Activated CD8-positive, alpha-beta T cell treated with anti-CD3 and anti-CD28 coated beads, Interleukin-2, amount 10 ng/mL, durations not matched to agents 7 days and 5 days (primary cell): ENCODE data around the gene GPRC5D. TPM values are rescaled to one million over a fixed set of nuclear protein-coding genes. Genes with fewer than 3 reads are reported as not detected.

ENCODE experiments used
- ATAC-seq: fragments of 150-1000 bp; cut with Tn5 transposase; one replicate; pipeline ENCODE4 v1.10.0; 2021; ENCODE audit warnings: moderate library complexity
- CTCF ChIA-PET: fragments of 350-600 bp; sonication (Branson Sonifier 250); formaldehyde crosslinking; loops from one replicate; lab custom pipeline; 2021; ENCODE audit warnings: antibody characterized with exemption; lab: Charles Lee
- POLR2A ChIA-PET: fragments of 350-600 bp; sonication (Branson Sonifier 250); formaldehyde crosslinking; loops from one replicate; lab custom pipeline; 2021; ENCODE audit warnings: antibody characterized with exemption; lab: Charles Lee
- DNase-seq: peaks from one replicate; pipeline ENCODE4 v3.0.0-alpha.2; 2020
- H3K27ac Mint-ChIP-seq: one replicate; pipeline ENCODE4 v1.8.0; 2021; ENCODE audit warnings: mild to moderate bottlenecking, mixed read lengths
- H3K27me3 Mint-ChIP-seq: one replicate; pipeline ENCODE4 v1.8.0; 2021; ENCODE audit warnings: low read depth, mixed read lengths
- H3K36me3 Mint-ChIP-seq: one replicate; pipeline ENCODE4 v1.8.0; 2021; ENCODE audit warnings: low read depth, mixed read lengths
- H3K4me1 Mint-ChIP-seq: one replicate; pipeline ENCODE4 v1.8.0; 2021; ENCODE audit warnings: low read depth, mixed read lengths
- H3K4me3 Mint-ChIP-seq: one replicate; pipeline ENCODE4 v1.8.0; 2021; ENCODE audit warnings: mild to moderate bottlenecking, mixed read lengths
- H3K9me3 Mint-ChIP-seq: one replicate; pipeline ENCODE4 v1.8.0; 2022; ENCODE audit warnings: mixed read lengths; ENCODE audit not compliant: insufficient read depth
- total RNA-seq, 2 experiments: library from RNA; stranded (reverse); gene quantifications; one replicate each; pipeline ENCODE4 v1.2.3, GENCODE V29; 2021

The GPRC5D gene
- total RNA-seq, 2 experiments from 2014 or later: not detected

DNA sequence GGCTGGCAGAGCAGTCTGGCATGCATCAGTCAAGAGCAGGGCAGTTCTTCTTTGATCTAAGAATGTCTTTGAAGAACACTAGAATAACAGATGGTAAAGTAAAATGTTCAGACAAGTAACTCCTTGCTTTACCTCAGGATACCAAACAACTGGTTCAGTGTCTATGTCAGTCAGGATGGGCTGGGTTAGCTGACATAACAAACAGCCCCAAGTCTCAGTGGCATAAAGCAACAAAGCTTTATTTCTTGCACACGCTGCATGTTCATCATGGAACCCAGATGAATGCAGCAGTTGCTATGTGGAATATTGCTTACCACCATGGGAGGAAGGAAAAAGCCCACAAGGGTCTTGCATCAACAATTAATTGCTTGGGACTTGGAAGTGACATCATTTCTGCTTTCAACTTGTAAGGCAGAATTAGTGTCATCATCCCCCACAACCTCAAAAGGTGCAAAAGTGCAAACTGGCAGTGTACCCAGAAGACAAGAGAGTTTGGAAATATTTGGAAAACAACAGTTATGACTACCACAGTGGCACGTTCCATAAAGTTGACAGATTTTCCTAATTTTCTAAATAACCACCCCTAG is 21.2 kb downstream of the GPRC5D start:
- peaks cover 10% of the 10 kb centered on the region for H3K27me3 Mint-ChIP-seq
- DNase-seq: no peak
- H3K4me1 Mint-ChIP-seq: no peaks in the 10 kb centered on the region
- ChIA-PET CTCF (no interaction called here), POLR2A (no interaction called here)
- no peak overlapping the region for H3K4me3 Mint-ChIP-seq
- H3K36me3 Mint-ChIP-seq: no peaks in the 10 kb centered on the region
- no peak overlapping the region for H3K27ac Mint-ChIP-seq
- no peaks in the 10 kb centered on the region for H3K9me3 Mint-ChIP-seq
- ATAC-seq: no peak

DNA sequence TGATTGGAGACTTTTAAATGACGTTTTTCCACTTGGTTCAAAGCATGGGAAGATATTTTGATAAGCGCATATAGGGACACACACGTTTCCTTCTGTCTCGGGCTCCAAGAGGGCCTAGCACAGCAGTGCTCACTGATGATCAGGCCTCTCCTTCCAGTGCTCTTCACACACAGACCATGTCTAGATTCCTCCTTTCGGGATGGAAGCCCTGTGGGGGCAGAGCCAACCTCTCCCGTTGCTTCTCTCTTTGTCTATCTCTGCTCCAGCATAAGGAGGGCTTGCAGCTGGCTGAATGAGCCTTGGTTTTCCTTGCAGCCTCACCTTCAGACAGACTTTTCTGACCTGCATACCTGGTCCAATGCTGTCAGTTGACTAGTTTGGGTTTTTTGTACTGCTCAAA is 22.3 kb downstream of the GPRC5D start:
- DNase-seq (no peak), ATAC-seq (no peak)
- H3K27ac Mint-ChIP-seq: no peak overlapping the region
- H3K9me3 Mint-ChIP-seq: no peaks in the 10 kb centered on the region
- ChIA-PET POLR2A (interaction anchor here (0.6 kb wide), 1 partner anchor 584 kb away, joined by 3 read pairs; no protein-coding TSS in a partner anchor), CTCF (interaction anchor here (1.3 kb wide), 1 partner anchor 13 kb away, joined by 3 read pairs; no protein-coding TSS in a partner anchor)
- no peak overlapping the region for H3K4me3 Mint-ChIP-seq
- H3K4me1 Mint-ChIP-seq: no peaks in the 10 kb centered on the region
- H3K36me3 Mint-ChIP-seq: no peaks in the 10 kb centered on the region
- peaks cover 10% of the 10 kb centered on the region for H3K27me3 Mint-ChIP-seq

DNA sequence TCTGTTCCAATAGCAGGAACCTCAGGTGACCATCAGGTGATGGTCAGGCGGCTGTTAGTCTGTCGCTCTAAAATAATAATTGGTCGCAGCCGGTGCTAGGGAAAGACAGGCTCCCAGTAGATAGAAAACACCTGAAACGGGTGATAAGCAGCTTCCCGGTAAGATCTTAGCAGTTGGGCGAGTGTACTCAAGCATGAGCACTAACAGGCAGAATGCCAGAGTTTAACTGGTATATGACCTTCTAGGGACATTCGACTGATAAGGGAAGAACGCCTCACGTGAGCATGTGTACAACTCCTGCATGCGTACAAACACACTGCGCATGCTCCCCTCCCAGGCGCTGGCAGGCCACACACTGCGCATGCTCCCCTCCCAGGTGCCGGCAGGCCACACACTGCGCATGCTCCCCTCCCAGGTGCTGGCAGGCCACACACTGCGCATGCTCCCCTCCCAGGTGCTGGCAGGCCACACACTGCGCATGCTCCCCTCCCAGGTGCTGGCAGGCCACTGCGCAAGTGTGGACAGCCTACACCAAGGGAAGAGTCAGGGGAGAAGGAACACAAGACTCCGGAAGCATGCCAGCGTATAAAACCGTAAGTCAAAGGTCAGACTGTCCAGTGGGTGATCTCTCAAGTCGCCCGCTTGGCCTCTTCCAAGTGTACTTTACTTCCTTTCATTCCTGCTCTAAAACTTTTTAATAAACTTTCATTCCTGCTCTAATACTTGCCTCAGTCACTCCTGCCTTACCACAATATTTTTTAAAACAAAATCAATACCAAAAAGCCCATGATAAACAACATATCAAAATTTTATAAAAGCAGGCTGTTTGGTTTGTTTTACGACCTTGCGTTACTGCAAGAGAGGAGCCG is 24.5 kb downstream of the GPRC5D start:
- Mint-ChIP-seq H3K36me3 (no peaks in the 10 kb centered on the region), H3K9me3 (no peaks in the 10 kb centered on the region), H3K27me3 (peaks cover 3% of the 10 kb centered on the region), H3K27ac (no peak overlapping the region), H3K4me1 (no peaks in the 10 kb centered on the region), H3K4me3 (peak overlapping the region; percentile 18)
- ATAC-seq: no peak
- ChIA-PET CTCF (no interaction called here), POLR2A (no interaction called here)
- no peak for DNase-seq

DNA sequence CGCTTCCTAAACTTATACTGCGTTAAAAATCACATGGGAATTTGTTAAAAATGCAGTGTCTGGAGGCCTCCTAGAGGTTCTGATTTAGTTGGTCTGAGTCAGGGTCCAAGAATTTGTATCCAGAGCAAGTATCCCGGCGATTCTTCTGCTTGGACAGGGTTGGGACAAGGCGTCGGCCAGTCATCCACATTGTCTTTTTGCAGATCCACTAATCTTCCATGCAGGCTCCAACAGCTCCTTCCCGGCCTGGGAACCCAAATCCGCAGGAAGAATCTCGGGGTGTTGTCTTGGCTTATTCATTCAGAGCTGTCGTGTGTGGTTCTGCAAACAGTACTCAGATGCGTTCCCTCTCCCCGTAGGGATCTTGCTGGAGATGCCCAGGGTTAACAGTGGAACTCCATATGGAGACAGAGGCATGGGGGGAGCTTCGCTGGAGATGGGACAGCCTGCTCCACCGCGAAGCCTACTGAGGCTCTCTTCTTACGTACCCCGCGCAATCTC is 25.3 kb downstream of the GPRC5D start:
- ATAC-seq (no peak), DNase-seq (no peak)
- Mint-ChIP-seq H3K4me1 (no peaks in the 10 kb centered on the region), H3K27me3 (peaks cover 3% of the 10 kb centered on the region), H3K4me3 (no peak overlapping the region), H3K9me3 (no peaks in the 10 kb centered on the region), H3K27ac (no peak overlapping the region), H3K36me3 (no peaks in the 10 kb centered on the region)
- POLR2A ChIA-PET: no interaction called here
- CTCF ChIA-PET: no interaction called here

DNA sequence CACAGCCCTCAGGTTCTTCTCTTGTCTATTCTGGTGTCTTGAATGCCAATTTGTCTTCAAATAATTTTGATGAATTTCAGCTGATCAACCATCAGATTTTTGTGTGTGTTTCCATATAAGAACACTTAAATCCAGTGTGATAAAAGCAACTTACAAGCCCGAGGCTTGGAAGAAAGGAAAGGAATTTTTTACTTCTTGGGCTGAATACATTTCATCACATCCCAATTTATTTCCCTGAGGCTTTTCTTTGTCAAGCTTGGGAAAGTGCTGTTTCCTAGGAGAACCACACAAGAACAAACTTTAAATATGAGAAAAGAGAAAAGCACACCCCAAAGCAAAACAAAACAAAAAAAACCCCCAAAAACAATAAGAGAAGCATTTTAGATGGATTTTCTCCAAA is 26.6 kb downstream of the GPRC5D start:
- Mint-ChIP-seq H3K4me1 (no peaks in the 10 kb centered on the region), H3K9me3 (no peaks in the 10 kb centered on the region), H3K27me3 (peaks cover 3% of the 10 kb centered on the region), H3K4me3 (no peak overlapping the region), H3K36me3 (no peaks in the 10 kb centered on the region), H3K27ac (no peak overlapping the region)
- ATAC-seq (no peak), DNase-seq (no peak)
- POLR2A ChIA-PET: no interaction called here
- CTCF ChIA-PET: no interaction called here

DNA sequence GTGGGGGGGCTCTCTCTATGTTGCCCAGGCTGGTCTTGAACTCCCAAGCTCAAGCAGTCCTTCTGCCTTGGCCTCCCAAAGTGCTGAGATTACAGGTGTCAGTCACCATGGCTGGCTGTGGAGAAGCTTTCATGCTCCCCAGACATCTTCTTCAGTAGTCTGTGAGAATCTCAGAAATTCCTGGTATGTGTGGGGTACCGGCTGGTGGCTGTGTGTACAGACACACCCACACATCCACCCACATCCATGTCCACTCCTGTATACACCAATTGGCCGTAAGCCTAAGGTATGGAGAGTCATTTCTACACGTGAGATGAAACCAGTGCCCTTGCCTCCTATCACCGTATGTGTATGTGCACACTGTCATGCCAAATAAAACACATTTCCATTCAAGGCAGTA is 27.8 kb downstream of the GPRC5D start:
- POLR2A ChIA-PET: no interaction called here
- Mint-ChIP-seq H3K27me3 (peaks cover 3% of the 10 kb centered on the region), H3K36me3 (no peaks in the 10 kb centered on the region), H3K4me1 (no peaks in the 10 kb centered on the region), H3K27ac (no peak overlapping the region), H3K4me3 (no peak overlapping the region), H3K9me3 (no peaks in the 10 kb centered on the region)
- ATAC-seq (no peak), DNase-seq (no peak)
- CTCF ChIA-PET: no interaction called here

DNA sequence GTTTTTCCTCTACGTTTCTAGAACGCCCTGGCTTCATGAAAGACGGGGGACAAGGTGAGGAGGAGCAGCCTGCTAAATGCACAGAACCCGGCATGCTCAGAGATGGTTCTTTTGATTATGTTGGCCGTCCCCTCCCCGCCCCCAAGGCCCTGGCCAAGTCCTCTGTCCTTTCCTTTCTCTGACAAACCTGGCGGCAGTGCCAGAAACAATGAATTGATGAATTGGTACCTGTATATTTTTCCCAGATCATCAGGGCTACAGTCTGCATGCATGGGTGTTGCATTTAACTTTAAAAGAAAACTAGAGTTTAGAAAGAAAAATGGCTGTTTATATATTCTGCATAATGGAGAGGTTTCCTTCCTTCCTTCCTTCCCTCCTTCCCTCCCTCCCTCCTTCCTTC is 29.0 kb downstream of the GPRC5D start:
- ChIA-PET CTCF (no interaction called here), POLR2A (no interaction called here)
- Mint-ChIP-seq H3K9me3 (no peaks in the 10 kb centered on the region), H3K27me3 (peaks cover 5% of the 10 kb centered on the region), H3K4me1 (no peaks in the 10 kb centered on the region), H3K4me3 (no peak overlapping the region), H3K36me3 (no peaks in the 10 kb centered on the region), H3K27ac (no peak overlapping the region)
- DNase-seq (no peak), ATAC-seq (no peak)

DNA sequence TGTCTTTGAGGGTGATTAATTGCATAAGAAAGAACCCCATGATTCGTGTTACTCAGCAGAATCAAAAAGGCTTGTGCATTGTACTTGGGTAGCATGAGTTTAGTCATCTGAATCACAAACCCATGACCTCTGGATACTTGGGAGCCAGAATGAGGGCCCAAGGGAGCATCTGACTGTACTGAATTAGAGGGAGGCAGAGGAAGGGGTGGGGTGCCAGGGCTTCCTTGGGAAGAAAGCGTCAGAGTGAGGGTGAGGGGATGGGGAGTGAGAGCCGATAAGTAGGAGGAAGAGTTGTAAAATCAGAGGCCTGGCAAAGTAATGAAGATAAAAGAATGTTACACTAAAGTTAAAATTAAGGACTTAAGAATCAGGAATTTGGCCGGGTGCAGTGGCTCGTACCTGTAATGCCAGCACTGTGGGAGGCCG is 29.8 kb downstream of the GPRC5D start:
- Mint-ChIP-seq H3K4me1 (no peaks in the 10 kb centered on the region), H3K4me3 (no peak overlapping the region), H3K36me3 (no peaks in the 10 kb centered on the region), H3K27ac (no peak overlapping the region), H3K9me3 (no peaks in the 10 kb centered on the region), H3K27me3 (peaks cover 8% of the 10 kb centered on the region)
- no peak for ATAC-seq
- no peak for DNase-seq
- ChIA-PET CTCF (no interaction called here), POLR2A (no interaction called here)

DNA sequence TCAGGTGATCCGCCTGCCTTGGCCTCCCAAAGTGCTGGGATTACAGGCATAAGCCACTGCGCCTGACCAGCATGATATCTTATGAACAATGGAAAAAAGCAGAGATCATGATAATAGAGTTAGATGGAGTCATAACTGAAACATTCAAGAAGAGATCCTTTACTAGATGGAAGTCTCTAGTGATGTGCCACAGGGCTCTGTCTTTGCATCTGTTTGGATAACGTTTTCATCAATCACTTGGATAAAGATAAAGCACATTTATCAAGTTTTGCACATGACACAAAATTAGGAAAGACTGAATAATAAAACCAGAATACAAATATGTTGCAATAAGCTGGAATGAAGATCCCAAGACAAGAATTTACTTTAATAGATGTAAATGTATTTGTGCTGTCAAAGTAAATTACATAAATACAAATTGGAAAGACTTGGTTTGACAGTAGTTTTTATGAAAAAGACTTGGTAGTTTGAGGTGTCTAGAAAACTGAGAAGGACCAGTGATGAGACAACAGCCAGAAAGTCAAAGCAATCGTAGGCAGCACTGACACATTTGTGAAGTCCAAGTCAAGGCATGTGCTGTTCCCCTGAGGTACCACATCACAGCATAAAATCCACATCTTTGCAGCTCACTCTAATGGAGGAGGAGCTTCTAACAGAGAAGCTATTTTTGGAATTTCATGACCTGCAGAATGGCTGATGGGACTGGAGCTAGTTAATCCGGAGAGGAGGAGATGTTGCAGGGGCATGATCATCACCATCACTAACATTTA is 32.1 kb downstream of the GPRC5D start:
- DNase-seq: no peak
- ChIA-PET CTCF (interaction anchor here (1.3 kb wide), 1 partner anchor 12 kb away, joined by 3 read pairs; no protein-coding TSS in a partner anchor), POLR2A (no interaction called here)
- Mint-ChIP-seq H3K4me1 (peaks cover 10% of the 10 kb centered on the region), H3K27ac (no peak overlapping the region), H3K36me3 (no peaks in the 10 kb centered on the region), H3K4me3 (no peak overlapping the region), H3K9me3 (no peaks in the 10 kb centered on the region), H3K27me3 (peaks cover 14% of the 10 kb centered on the region)
- ATAC-seq: no peak

DNA sequence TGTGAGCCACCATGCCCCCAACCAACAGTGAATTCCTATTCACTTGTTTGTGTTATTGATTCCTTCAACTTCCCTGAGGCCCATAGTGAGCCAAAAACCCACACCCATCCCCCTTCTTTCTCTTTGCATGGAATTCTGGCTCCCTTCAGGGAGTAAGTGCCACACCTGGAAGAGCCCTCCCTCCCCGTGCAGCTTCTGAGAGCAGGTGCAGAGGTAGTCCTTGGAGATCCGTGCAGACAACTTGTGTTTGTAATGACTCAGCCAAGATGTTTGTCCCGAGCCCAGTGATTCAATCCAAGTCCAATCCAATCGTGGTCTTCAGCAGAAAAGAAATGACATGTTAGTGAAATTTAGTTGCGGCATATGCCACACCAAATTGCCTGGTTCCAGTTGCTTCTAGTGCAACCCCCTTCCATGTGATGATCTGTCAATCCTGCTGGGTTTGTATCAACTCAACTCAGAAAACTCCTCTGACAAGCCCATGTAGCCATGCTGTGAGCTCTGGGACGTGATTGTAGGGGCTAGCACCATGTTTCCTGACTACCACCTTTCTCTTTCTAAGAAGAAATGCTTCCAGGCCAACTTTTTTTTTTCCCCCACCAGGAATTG is 33.1 kb downstream of the GPRC5D start:
- H3K27ac Mint-ChIP-seq: no peak overlapping the region
- no peak overlapping the region for H3K4me3 Mint-ChIP-seq
- DNase-seq (no peak), ATAC-seq (no peak)
- peaks cover 14% of the 10 kb centered on the region for H3K27me3 Mint-ChIP-seq
- no peaks in the 10 kb centered on the region for H3K36me3 Mint-ChIP-seq
- ChIA-PET CTCF (interaction anchor here (1.2 to 1.3 kb wide), 2 partner anchors 11 to 294 kb away, joined by 3 to 4 read pairs; no protein-coding TSS in a partner anchor), POLR2A (no interaction called here)
- H3K4me1 Mint-ChIP-seq: peaks cover 10% of the 10 kb centered on the region
- H3K9me3 Mint-ChIP-seq: no peaks in the 10 kb centered on the region

DNA sequence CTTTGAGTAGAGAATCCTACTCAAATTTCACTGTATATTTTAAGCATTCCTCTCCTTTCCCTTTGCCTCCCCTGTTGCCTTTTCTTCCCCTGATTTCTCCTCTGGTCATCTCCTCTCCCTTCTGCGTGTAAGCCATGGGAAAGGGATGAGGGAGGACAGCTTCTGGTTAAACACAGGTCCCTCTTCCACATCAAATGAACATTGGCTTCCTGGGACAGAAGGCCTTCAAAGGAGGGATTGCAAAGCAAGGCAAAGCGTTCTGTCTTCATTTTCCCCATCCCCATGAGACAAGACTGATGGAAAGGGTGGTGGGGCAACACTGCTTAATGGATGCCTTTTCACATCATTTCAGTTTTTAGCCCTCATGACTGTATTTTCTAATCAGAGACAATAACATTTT is 34.5 kb downstream of the GPRC5D start:
- H3K36me3 Mint-ChIP-seq: no peaks in the 10 kb centered on the region
- H3K27me3 Mint-ChIP-seq: peaks cover 14% of the 10 kb centered on the region
- DNase-seq (no peak), ATAC-seq (no peak)
- no peak overlapping the region for H3K27ac Mint-ChIP-seq
- H3K4me3 Mint-ChIP-seq: no peak overlapping the region
- ChIA-PET POLR2A (no interaction called here), CTCF (interaction anchor here (1.1 to 4.0 kb wide), 3 partner anchors 66 to 294 kb away, joined by 7 to 82 read pairs (median 36); no protein-coding TSS in a partner anchor)
- peaks cover 10% of the 10 kb centered on the region for H3K4me1 Mint-ChIP-seq
- H3K9me3 Mint-ChIP-seq: no peaks in the 10 kb centered on the region
